GM12801 (cell line): ENCODE results near the gene SIAH2.

ENCODE experiments used
- TF ChIP-seq, protein P1 (sequence below): IDR thresholded peaks from one replicate; pipeline ENCODE4 v1.5.1; 2011; ENCODE audit warnings: control low read depth; ENCODE audit not compliant: insufficient read length; ENCODE audit errors: extremely low read depth

SIAH2 gene, protein sequence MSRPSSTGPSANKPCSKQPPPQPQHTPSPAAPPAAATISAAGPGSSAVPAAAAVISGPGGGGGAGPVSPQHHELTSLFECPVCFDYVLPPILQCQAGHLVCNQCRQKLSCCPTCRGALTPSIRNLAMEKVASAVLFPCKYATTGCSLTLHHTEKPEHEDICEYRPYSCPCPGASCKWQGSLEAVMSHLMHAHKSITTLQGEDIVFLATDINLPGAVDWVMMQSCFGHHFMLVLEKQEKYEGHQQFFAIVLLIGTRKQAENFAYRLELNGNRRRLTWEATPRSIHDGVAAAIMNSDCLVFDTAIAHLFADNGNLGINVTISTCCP

DNA sequence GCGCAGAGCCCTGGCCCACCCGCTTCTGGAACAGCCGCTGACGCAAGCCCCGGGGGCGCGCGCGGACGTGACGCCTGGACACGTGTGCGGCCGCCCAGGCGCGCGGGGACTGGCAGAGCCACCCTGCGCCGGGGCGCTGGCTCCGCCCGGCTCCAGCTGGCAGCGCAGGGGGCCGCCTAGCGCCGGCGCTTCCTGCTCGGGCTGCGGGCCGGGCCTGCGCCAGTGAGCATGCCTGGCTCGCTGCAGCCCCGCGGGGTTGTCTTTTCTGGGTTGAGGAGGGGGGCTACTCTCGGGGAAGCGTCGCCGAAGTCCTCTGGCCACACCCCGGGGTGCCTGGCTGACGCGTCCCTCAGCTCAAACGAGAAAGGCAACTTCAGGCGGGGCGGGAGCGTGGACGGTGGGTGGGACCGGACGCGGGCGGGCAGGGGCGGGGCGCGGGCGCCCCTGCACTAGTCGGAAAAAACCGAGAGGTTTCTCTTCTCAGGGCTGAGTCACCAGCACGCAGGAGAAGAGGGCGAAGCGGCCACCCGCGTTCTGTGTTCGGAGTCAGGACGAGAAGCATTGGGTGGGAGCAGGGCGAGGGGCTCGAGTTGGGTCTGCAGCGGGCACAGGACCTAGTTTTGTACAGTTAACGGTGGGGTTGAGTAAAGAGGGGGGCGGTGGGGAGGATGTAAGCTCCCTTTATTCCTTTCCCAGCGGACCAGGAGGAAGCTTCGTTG is at the start of gene SIAH2:
TSS of gene SIAH2 (minus strand) at position 48 of the 719 bp plus-strand sequence. CDS start 320 bp downstream, outside the sequence.
- TF ChIP-seq, protein P1, sequence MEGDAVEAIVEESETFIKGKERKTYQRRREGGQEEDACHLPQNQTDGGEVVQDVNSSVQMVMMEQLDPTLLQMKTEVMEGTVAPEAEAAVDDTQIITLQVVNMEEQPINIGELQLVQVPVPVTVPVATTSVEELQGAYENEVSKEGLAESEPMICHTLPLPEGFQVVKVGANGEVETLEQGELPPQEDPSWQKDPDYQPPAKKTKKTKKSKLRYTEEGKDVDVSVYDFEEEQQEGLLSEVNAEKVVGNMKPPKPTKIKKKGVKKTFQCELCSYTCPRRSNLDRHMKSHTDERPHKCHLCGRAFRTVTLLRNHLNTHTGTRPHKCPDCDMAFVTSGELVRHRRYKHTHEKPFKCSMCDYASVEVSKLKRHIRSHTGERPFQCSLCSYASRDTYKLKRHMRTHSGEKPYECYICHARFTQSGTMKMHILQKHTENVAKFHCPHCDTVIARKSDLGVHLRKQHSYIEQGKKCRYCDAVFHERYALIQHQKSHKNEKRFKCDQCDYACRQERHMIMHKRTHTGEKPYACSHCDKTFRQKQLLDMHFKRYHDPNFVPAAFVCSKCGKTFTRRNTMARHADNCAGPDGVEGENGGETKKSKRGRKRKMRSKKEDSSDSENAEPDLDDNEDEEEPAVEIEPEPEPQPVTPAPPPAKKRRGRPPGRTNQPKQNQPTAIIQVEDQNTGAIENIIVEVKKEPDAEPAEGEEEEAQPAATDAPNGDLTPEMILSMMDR: no peak

DNA sequence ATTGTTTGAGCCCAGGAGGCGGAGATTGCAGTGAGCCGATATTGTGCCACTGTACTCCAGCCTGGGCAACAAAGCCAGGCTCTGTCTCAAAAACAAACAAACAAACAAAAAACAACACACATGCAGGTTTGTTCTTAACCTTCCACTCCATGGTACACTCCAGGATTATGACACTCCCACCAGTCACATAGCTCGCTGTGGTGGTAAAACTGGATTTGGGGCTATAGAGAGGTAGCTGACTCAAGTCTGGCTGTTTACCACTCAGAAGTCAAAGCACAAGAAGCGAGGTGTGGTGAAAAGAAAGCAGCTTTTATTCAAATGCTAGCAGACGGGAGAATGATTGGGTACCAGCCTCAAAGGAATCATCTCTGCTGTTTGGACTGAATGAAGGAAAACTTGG is 49.0 kb upstream of the SIAH2 start:
- TF ChIP-seq, protein P1: no peak

DNA sequence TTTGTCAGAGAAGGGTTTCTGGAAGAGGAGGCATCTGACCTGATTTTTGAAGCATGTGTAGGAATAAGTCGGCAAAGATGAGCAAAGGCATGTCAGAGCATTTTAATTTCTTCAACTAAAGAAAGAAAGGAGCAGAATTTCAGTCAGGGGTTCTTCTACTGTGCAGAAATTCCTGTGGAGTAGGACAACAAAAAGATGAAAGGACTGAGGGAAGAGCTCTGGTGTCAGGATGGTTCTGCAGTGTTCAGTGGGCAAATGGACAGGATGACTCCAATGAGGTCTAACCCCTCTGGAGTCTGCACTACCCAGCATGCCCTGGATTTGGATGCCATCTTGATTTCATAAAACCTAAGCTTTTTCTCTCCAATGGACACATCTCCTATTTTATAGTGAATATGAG is 47.7 kb upstream of the SIAH2 start:
- TF ChIP-seq, protein P1: no peak

DNA sequence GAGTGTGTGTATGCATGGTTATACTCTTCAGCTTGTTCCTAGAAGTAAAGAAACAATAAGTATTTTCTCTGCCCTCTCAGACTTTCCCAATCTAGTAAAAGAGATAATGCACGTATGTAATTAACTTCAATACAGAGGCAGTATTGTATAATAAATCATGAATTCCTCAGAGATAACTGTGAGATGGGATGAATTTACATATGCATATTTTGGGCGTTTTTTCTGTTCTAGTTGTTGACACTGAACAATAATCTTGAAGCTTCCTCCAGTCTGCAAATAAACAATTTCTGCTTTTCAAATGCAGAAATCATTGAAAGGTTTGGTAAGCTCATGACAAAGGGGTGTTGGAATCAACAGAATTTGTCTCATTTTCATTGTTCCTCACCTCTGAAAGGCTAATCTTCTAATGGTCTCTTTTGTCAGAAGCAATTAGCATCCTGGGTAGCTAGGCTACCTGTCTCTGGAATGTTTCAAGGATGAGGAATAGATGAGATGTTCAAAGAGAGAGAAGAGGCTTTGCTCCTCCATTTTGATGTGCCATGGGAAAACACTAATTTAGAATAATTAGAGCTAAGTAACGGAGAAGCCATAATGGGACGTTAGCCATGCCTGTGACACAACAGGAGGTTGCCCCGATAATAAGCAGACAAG is 43.3 kb upstream of the SIAH2 start:
- TF ChIP-seq, protein P1: no peak

DNA sequence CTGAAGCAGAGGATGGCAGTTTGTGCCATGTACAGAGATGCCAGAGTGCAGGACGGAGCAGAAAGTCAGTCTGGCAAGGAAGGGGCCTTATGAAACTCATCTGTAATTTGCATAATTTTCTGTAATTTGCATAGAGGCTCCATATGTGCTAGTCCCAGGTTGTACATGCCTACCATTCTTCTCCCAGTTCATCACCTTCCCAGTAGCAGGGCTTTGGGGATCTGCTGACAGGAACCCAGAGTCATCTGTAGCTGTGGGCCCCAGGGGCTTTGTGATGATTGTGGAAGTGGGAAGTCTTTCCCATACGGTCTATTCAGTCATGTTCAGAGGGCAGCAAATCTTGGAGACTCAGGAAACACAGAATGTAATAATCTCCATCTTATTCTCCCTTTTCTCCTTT is 42.4 kb upstream of the SIAH2 start:
- TF ChIP-seq, protein P1: no peak

DNA sequence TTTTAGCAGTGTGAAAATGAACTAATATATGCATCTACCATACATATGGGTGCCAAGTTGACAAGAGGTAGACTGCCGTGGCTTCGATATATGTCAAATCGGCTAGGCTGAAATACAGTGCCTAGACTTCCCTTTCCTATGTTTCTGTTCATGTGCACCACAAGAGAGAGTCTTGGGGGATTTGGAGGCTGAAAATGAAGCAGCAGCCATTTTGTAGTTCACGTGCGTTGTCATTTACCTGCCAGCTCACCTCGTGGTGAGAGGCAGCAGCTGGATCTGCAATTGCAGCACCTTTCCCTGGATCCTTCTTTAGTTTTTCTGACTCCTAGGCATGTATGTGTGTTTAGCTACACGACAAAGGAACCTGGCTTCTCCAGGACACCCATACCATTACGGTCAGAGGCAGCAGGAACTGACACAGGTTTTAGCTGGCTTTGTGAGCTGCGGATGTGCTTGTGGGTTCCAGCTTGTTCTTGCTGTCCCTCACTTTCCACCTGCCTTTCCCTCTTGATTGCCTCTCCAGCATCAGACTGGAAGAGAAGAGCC is 40.5 kb upstream of the SIAH2 start:
- TF ChIP-seq, protein P1: no peak

DNA sequence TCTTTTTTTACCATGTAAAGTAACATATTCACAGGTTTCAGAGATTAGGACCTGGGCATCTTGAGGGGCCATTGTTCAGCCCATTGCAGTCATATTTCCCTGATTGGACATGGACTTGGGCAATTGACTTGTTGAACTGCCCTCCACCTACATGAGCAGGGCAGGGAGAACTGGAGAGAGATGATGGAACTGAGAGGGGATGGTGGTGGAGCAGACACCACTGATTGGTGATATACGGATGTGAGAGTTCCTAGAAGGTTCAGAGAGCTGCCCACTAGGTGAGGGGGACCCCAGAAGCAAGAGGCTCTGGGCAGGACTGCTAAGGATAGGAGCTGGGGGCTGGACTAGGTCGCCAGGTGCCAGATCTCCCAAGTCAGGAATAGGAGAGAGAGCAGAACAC is 37.8 kb upstream of the SIAH2 start:
- TF ChIP-seq, protein P1: no peak
